ENCODE data around the gene CLHC1. TPM values are rescaled to one million over a fixed set of nuclear protein-coding genes. Genes with fewer than 3 reads are reported as not detected.
"Not testable (repeated sequence)": the region's sequence is repeated elsewhere in the genome, so short reads cannot be mapped to it uniquely, and the experiment has no call there.

CLHC1 gene
- total RNA-seq, 1 donor from 2014 or later = 20.1 TPM

GRCh38 chr2:55136138-55136541 is 96.0 kb downstream of the CLHC1 start:
- peak; percentile 53 for DNase-seq (ENCODE audit: low spot score)

- no peak for DNase-seq (ENCODE audit: low spot score)
These were observed 96.6 kb downstream of the CLHC1 start for GRCh38 chr2:55135491-55135890.

- DNase-seq (ENCODE audit: low spot score) = no peak
These were observed 97.8 kb downstream of the CLHC1 start for GRCh38 chr2:55134316-55134706.

GRCh38 chr2:55133467-55134315 is 98.4 kb downstream of the CLHC1 start:
- no peak for DNase-seq (ENCODE audit: low spot score)

- DNase-seq (ENCODE audit: low spot score) = no peak
These were observed 101.2 kb downstream of the CLHC1 start for GRCh38 chr2:55130849-55131248.

GRCh38 chr2:55126643-55127042 is 105.5 kb downstream of the CLHC1 start:
- not testable (repeated sequence) for DNase-seq (ENCODE audit: low spot score)

Other genes starting within 250 kb of the CLHC1 start
- 370 TPM for gene RTN4, start 181.8 kb downstream of the CLHC1 start, total RNA-seq
- 605 TPM for gene RPS27A, start 395 bp upstream of the CLHC1 start, total RNA-seq
- 22.8 TPM for gene MTIF2, start 36.9 kb upstream of the CLHC1 start, total RNA-seq
- 21.9 TPM for gene CCDC88A, start 187.6 kb upstream of the CLHC1 start, total RNA-seq